PC-9 (cell line): ENCODE results near the gene ABL1. TPM values are rescaled to one million over a fixed set of nuclear protein-coding genes. Genes with fewer than 3 reads are reported as not detected.
"Not testable (repeated sequence)": the region's sequence is repeated elsewhere in the genome, so short reads cannot be mapped to it uniquely, and the experiment has no call there.

ENCODE experiments used
- BruUV-seq: library from RNA; stranded (reverse); fragments of 400-500 nt; replicated peaks from 2 replicates; lab custom pipeline; 2021; lab: Mats Ljungman, UMichigan
- CTCF ChIA-PET: fragments of 300-600 bp; sonication (Branson Sonifier 250); formaldehyde crosslinking; loops from one replicate; lab custom pipeline; 2022; ENCODE audit warnings: antibody characterized with exemption; lab: Charles Lee
- POLR2A ChIA-PET: fragments of 300-600 bp; sonication (Branson Sonifier 250); formaldehyde crosslinking; loops from one replicate; lab custom pipeline; 2022; ENCODE audit warnings: antibody characterized with exemption; ENCODE audit not compliant: unreplicated experiment; lab: Charles Lee
- DNase-seq, 2 experiments: peaks; one replicate each; pipeline versions ENCODE4 v3.0.0 to v3.0.0-alpha.2; 2015 to 2022; ENCODE audit warnings: mixed read lengths in 1 of 2
- H2AFZ ChIP-seq: fragments of 200-600 bp; sonication (generic); 2 replicates; pipeline ENCODE4 v1.8.1; 2017; ENCODE audit warnings: antibody characterized with exemption
- H3F3A ChIP-seq: fragments of 200-600 bp; sonication (generic); 2 replicates; pipeline ENCODE4 v1.8.1; 2017; ENCODE audit warnings: antibody characterized with exemption, mild to moderate bottlenecking, low read depth; ENCODE audit not compliant: insufficient read depth
- H3K27ac ChIP-seq: fragments of 200-600 bp; sonication (generic); 2 replicates; pipeline ENCODE4 v1.6.1; 2016; ENCODE audit warnings: mixed run types
- H3K27me3 ChIP-seq: fragments of 200-600 bp; sonication (generic); 2 replicates; pipeline ENCODE4 v1.6.1; 2016; ENCODE audit warnings: low read depth, mixed run types; ENCODE audit not compliant: insufficient read depth
- H3K36me3 ChIP-seq: fragments of 200-600 bp; sonication (generic); 2 replicates; pipeline ENCODE4 v1.6.1; 2016; ENCODE audit warnings: low read depth, mixed run types
- H3K4me1 ChIP-seq: fragments of 200-600 bp; sonication (generic); replicated peaks from 2 replicates; pipeline ENCODE4 v1.6.1; 2016; ENCODE audit warnings: mixed run types; ENCODE audit not compliant: insufficient read depth
- H3K4me2 ChIP-seq: fragments of 200-600 bp; sonication (generic); 2 replicates; pipeline ENCODE4 v1.6.1; 2017; ENCODE audit warnings: mixed run types
- H3K4me3 ChIP-seq: fragments of 200-600 bp; sonication (generic); 2 replicates; pipeline ENCODE4 v1.6.1; 2016; ENCODE audit warnings: mixed run types
- H3K79me2 ChIP-seq: fragments of 200-600 bp; sonication (generic); 2 replicates; pipeline ENCODE4 v1.6.1; 2017; ENCODE audit warnings: low read depth, mixed run types
- H3K9me2 ChIP-seq: fragments of 200-600 bp; sonication (generic); 2 replicates; pipeline ENCODE4 v1.8.1; 2017; ENCODE audit warnings: mild to moderate bottlenecking; ENCODE audit not compliant: insufficient read depth
- H3K9me3 ChIP-seq: fragments of 200-600 bp; sonication (generic); 2 replicates; pipeline ENCODE4 v1.8.1; 2016; ENCODE audit warnings: low read depth; ENCODE audit not compliant: insufficient read depth
- H4K20me1 ChIP-seq: fragments of 200-600 bp; sonication (generic); 2 replicates; pipeline ENCODE4 v1.8.1; 2017; ENCODE audit not compliant: insufficient read depth
- CTCF ChIP-seq: fragments of 200-600 bp; sonication (generic); conservative IDR thresholded peaks from 2 replicates; pipeline ENCODE4 v1.6.1; 2017; ENCODE audit warnings: mixed run types, antibody characterized with exemption, mild to moderate bottlenecking, moderate library complexity
- EZH2 ChIP-seq: fragments of 200-600 bp; sonication (generic); IDR thresholded peaks from 2 replicates; pipeline ENCODE4 v1.8.0; 2017; ENCODE audit warnings: antibody characterized with exemption, low read depth
- intact Hi-C: fragments of 100-400 bp; cut with micrococcal nuclease; formaldehyde crosslinking; loops from one replicate; pipeline ENCODE4 v1.10.0; 2022; ENCODE audit not compliant: unreplicated experiment
- total RNA-seq: library from RNA; stranded (reverse); gene quantifications from 2 replicates; pipeline ENCODE4 v1.2.3, GENCODE V29; 2021

Gene ABL1
- total RNA-seq, 1 experiment from 2014 or later = 54.8 TPM

GRCh38 chr9:130847306-130848217 lies 12.5 kb downstream of the ABL1 start:
- H3K36me3 ChIP-seq = no peaks in the 10 kb centered on the region
- BruUV-seq = no TSS peak
- ChIA-PET CTCF (interaction anchor here (1.0 kb wide), 1 partner anchor 19 kb away, joined by 3 read pairs; no protein-coding TSS in a partner anchor), POLR2A (interaction anchor here (0.7 kb wide), 1 partner anchor 13 kb away, joined by 4 read pairs; no protein-coding TSS in a partner anchor)
- peaks cover 5% of the 10 kb centered on the region; the same call in 1 of the 2 replicates for H3F3A ChIP-seq
- intact Hi-C loops = no loop called here
- H3K9me3 ChIP-seq = no peaks in the 10 kb centered on the region
- TF ChIP-seq EZH2 = no peak
- TF ChIP-seq CTCF = no peak
- H3K79me2 ChIP-seq = peaks cover 56% of the 10 kb centered on the region
- DNase-seq = peak in 1 of 2 experiments; percentile 28
- no peak overlapping the region for H2AFZ ChIP-seq
- H3K27me3 ChIP-seq = no peaks in the 10 kb centered on the region
- H3K9me2 ChIP-seq = no peaks in the 10 kb centered on the region
- no peak overlapping the region for H3K4me3 ChIP-seq
- H3K4me1 ChIP-seq = peaks cover 9% of the 10 kb centered on the region
- no peak overlapping the region for H3K4me2 ChIP-seq
- H3K27ac ChIP-seq = peak overlapping the region; percentile 1; the same call in 1 of the 2 replicates
- peaks cover 20% of the 10 kb centered on the region for H4K20me1 ChIP-seq

- H3K36me3 ChIP-seq, H3K4me2 ChIP-seq, DNase-seq, H3K27ac ChIP-seq, intact Hi-C loops, H3K4me1 ChIP-seq, H3K27me3 ChIP-seq, POLR2A ChIA-PET, H2AFZ ChIP-seq, H3K9me2 ChIP-seq, H3K9me3 ChIP-seq, H3K4me3 ChIP-seq, H3F3A ChIP-seq, BruUV-seq: not testable (repeated sequence)
- peaks cover 23% of the 10 kb centered on the region for H4K20me1 ChIP-seq
- peaks cover 52% of the 10 kb centered on the region for H3K79me2 ChIP-seq
- CTCF ChIA-PET = interaction anchor here (0.6 to 1.0 kb wide), 5 partner anchors 12 to 606 kb away, joined by 3 to 11 read pairs (median 4); no protein-coding TSS in a partner anchor
Observed at GRCh38 chr9:130848514-130848913, 13.5 kb downstream of the ABL1 start.

GRCh38 chr9:130849356-130849755 lies 14.3 kb downstream of the ABL1 start:
- BruUV-seq = no TSS peak
- Histone ChIP-seq H3K4me1 (peaks cover 9% of the 10 kb centered on the region), H3K27ac (no peak overlapping the region)

More at GRCh38 chr9:130849356-130849755, 14.3 kb downstream of the ABL1 start:
- Histone ChIP-seq H3K4me3 (no peak overlapping the region), H3K27me3 (no peaks in the 10 kb centered on the region), H3K9me3 (no peaks in the 10 kb centered on the region), H3K9me2 (no peaks in the 10 kb centered on the region), H3F3A (peaks cover 5% of the 10 kb centered on the region; the same call in 1 of the 2 replicates), H4K20me1 (peaks cover 18% of the 10 kb centered on the region), H3K36me3 (no peaks in the 10 kb centered on the region), H3K79me2 (peaks cover 46% of the 10 kb centered on the region), H2AFZ (no peak overlapping the region), H3K4me2 (no peak overlapping the region)
- POLR2A ChIA-PET = no interaction called here
- intact Hi-C loops = no loop called here
- CTCF ChIA-PET = no interaction called here
- DNase-seq = no peak
- TF ChIP-seq CTCF (no peak), EZH2 (no peak)
